EL (cell line): ENCODE data around the gene ZNF75A.
"Not testable (repeated sequence)": the region's sequence is repeated elsewhere in the genome, so short reads cannot be mapped to it uniquely, and the experiment has no call there.

ENCODE experiments used
- DNase-seq: peaks from one replicate; pipeline ENCODE4 v3.0.0-alpha.2; 2016

ZNF75A gene

GRCh38 chr16:3305109-3306068 is at the start of gene ZNF75A, which contains the start of gene TIGD7:
TSS of gene ZNF75A (plus strand) at chr16:3305497. CDS start at chr16:3308429, 2,932 bp downstream.
TSS of gene TIGD7 (minus strand) at chr16:3305430. CDS start at chr16:3300614, 4,816 bp downstream.
- DNase-seq: peak; percentile 89

- no peak for DNase-seq
Observed at GRCh38 chr16:3256146-3256865, 49.0 kb upstream of the ZNF75A start, which contains the start of gene MEFV. TSS of gene MEFV (minus strand) at chr16:3256633. CDS start at chr16:3256587, 46 bp downstream.

DNA sequence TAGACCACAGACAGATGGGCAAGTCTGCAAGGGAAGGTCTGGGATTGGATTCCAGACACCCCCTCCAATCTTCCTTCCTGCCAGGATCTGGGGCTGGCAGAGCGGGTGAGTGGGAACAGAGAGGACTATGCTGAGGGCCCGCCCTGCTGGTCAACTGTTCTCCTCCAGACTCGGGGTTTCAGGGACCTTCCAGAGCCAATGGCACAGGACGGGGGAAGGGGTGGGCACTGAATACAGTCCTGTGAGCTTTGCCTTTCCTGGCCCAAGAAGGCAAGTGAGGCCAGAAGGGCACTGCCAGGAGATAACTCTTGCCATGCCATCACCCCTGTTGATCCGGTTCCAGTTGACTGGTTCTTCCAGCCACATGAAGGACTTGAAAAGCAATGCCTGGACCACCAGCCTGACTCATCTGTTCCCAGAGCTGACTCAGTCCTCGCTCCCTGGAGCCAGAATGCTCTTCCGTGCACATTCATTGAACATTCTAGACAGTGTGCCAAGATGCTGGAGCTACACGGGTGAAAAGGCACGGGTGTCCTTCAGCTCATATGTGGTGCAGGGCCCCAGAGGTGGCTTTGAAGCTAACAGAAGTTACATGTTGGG is 48.3 kb upstream of the ZNF75A start:
- peak; percentile 52 for DNase-seq

DNA sequence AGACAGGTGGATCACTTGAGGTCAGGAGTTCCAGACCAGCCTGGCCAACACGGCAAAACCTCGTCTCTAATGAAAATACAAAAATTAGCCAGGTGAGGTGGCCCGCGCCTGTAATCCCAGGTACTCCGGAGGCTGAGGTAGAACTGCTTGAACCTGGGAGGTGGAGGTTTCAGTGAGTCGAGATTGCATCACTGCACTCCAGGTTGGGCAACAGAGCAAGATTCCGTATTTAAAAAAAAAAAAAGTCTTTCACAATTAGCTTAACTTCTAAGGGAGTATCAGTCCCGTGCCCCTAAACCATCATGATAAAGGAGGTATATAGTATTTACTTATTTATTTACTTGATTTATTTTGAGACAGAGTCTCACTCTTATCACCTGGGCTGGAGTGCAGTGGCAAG is 45.5 kb upstream of the ZNF75A start:
- DNase-seq: no peak

- no peak for DNase-seq
Observed at GRCh38 chr16:3262517-3262916, 42.8 kb upstream of the ZNF75A start.

DNA sequence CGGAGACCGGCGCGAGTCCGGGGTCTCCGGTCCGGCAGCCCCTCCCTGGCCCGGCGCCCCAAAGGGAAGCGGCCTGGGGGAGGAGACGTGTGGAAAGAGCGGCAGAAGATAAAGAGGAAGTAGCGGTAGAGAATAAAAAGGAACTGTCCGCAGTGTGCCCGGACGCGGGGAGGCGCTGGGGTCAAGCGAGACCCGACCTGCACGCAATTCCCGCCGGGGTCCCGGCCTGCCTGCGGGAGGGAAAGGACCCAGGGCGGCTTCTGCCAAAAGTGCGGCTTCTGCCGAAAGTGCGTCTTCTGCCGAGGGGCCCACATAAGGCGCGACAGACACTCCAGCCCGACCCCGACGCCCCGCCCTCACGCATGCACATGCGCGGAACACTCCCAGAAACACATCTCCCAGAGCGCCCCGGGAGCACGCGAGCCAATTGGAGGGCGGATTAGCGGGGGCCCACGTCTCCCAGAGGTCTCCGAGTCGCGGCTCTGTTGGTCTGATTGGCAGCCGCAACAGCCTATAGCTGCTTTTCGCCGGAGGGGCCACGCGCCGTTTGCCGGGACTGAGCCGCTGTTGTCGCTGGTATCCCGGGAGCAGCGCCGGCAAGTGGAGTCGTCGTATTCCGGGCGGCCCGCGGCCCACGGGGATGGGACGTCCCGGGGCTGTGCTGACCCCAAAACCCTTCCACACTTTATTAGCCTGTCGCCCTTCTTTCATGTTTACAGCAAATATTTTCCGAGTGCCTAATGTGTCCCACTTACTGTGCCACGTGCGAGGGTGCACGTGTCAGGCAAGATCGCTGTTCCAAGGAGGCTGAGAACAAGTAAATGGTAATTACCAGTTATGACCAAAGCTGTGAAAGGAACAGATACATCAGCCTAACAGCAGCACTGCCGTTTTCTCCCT is 40.9 kb upstream of the ZNF75A start:
- DNase-seq: peak; percentile 99

- peak; percentile 59 for DNase-seq
Observed at GRCh38 chr16:3266873-3267537, 38.3 kb upstream of the ZNF75A start.

- no peak for DNase-seq
Observed at GRCh38 chr16:3268294-3268693, 37.0 kb upstream of the ZNF75A start.

DNA sequence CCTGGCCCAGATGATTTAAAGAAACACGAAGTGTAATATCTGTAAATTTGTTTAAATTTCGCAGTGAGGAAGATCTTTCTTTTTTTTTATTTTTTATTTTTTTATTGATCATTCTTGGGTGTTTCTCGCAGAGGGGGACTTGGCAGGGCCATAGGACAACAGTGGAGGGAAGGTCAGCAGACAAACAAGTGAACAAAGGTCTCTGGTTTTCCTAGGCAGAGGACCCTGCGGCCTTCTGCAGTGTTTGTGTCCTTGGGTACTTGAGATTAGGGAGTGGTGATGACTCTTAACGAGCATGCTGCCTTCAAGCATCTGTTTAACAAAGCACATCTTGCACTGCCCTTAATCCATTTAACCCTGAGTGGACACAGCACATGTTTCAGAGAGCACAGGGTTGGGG is 34.6 kb upstream of the ZNF75A start:
- DNase-seq: not testable (repeated sequence)

GRCh38 chr16:3271281-3271680 is 34.0 kb upstream of the ZNF75A start:
- not testable (repeated sequence) for DNase-seq

DNA sequence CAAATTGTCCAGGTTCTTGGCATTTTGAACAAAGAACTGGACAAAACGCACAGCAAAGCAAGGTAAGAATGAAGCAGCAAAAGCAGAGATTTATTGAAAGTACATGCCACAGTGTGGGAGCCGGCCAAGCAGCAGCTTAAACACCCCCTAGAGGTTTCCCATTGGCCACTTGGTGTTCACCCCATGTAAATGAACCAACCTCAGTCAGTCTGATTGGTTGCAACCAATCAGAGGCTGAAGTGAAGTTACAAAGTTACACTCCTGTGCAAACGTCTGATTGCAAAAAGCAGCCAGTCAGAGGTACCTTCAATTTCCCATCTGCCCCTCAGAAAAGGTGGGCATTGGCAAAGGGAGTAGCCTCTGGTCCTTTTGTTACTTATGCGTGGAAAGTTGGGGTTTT is 30.8 kb upstream of the ZNF75A start:
- DNase-seq: no peak

DNA sequence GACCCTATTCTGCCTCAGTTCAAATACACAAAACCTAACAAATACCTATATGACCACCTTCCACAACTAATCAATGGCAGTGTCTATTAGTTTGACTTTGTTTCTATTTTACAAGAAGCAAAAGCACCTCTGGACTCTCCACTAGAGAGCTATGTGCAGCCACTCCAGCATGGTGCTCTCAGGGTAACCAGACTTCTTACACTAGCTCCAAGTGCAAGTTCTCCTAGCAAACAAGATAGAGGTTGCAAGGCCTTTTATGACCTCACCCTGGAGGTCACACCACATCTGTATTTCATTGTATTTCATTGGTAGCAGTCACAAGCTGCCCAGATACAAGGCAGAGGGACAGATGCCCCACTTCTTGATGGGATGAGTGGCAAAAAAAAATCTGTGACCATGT is 30.4 kb upstream of the ZNF75A start:
- no peak for DNase-seq

DNA sequence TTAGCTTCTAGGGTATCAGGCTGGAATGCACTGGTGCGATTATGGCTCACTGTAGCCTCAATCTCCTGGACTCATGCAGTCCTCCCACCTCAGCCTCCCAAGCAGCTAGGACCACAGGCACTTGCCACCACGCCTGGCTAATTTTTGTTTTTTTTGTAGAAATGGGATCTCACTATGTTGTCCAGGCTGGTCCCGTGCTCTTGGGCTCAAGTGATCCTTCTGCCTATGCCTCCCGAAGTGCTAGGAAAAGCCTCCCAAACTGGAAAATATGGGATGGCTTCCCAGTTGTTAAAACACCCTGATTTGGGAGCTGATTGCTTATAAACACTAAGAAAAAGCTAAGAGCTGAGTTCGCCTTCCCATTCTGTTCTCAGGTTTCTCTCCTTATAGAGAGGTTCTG is 28.6 kb upstream of the ZNF75A start:
- no peak for DNase-seq

GRCh38 chr16:3281222-3281820 is 24.0 kb upstream of the ZNF75A start:
- DNase-seq: no peak

GRCh38 chr16:3282103-3282729 is 23.1 kb upstream of the ZNF75A start:
- peak; percentile 78 for DNase-seq

- DNase-seq: peak; percentile 98
Observed at GRCh38 chr16:3282730-3283542, 22.4 kb upstream of the ZNF75A start, which contains the start of gene ZNF263. TSS of gene ZNF263 (plus strand) at chr16:3283491. CDS start at chr16:3283819, 328 bp downstream.

DNA sequence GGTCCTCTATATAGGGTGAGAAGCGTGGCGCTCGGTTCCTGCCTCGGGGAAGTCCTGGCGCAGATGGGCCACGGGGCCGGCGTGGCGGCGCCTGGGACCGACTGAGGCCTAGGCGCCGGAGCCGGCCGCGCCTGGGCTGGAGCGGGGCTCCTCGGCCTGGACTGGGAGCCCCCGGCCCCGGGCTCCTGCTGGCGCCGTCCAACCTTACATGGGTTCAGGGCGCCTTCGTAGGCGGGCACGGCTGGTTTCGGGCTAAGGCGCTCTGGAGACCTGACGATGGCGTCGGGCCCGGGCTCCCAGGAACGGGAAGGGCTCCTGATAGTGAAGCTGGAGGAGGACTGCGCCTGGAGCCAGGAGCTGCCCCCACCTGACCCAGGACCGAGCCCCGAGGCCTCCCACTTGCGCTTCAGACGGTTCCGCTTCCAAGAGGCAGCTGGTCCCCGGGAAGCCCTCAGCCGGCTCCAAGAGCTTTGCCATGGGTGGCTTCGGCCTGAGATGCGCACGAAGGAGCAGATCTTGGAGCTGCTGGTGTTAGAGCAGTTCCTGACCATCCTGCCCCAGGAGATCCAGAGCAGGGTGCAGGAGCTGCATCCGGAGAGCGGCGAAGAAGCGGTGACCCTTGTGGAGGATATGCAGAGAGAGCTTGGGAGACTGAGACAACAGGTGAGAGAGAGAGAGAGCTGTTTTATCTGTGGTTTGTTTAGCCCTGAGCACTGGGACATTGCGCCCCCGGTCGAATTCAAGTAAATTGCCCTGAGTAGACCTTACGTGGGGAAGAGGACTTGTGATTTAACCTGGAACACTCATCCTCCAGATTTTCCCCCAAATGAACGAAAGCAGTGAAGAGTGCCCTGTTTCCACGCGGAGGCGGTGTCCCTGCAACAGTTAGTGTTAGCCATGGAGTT is 21.5 kb upstream of the ZNF75A start:
- no peak for DNase-seq

DNA sequence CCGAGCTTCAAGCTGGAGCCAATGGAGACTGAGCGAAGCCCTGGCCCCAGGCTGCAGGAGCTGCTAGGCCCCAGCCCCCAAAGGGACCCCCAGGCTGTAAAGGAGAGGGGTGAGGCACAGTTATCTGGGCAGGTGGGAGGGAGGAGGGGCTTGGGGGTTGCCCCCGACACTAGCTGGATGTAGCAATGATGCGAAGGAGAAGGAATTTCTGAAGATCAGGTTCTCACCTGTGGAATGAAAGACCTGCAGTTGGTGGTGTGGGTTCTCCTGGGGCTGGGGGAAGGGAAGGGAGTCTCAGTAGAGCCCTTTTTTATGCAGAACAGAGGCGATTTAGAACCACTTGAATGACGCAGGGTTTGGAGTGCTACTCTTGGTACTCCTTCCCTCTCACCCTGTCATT is 20.2 kb upstream of the ZNF75A start:
- DNase-seq: no peak
